ENCODE results near the gene PCNP. TPM values are rescaled to one million over a fixed set of nuclear protein-coding genes. Genes with fewer than 3 reads are reported as not detected.

Gene PCNP
- total RNA-seq, 1 experiment from 2014 or later = 194 TPM

DNA sequence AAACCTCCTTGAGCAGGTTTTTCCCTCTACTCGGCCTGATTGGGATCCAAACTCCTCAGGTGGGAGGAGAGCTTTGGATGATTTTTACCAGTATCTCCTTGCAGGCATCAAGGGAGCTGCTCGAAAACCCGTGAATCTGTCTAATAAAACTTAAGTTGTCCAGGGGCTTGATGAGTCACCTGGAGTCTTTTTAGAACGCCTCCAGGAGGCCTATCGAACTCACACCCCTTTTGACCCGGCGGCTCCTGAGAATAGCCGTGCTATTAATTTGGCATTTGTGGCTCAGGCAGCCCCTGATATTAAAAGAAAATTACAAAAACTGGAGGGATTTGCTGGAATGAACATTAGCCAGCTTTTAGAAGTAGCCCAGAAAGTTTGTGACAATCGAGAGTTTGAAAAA lies 61.4 kb downstream of the PCNP start:
- POLR2A ChIA-PET (ENCODE audit: low non-redundant PET) = no interaction called here
- Histone ChIP-seq H3K27me3 (replicated peaks; ENCODE audit: insufficient read depth, low read depth, low read length, poor library complexity) (no peaks in the 10 kb centered on the region), H3K9me3 (ENCODE audit: low read depth, low read length, poor library complexity, severe bottlenecking) (no peaks in the 10 kb centered on the region), H3K4me3 (ENCODE audit: low read depth, low read length, poor library complexity, severe bottlenecking) (no peak overlapping the region), H3K27ac (ENCODE audit: low read depth, low read length, poor library complexity, severe bottlenecking) (no peak overlapping the region), H3K4me1 (ENCODE audit: insufficient read depth, low read length, poor library complexity, severe bottlenecking) (no peaks in the 10 kb centered on the region), H3K36me3 (ENCODE audit: insufficient read depth, low read length, poor library complexity, severe bottlenecking) (no peaks in the 10 kb centered on the region)
- no TSS peak for BruUV-seq (replicated peaks)
- TF ChIP-seq EZH2 (IDR thresholded peaks at IDR 0.05; ENCODE audit: borderline replicate concordance, low read depth, low read length, poor library complexity, severe bottlenecking) (no peak), CTCF (conservative IDR thresholded peaks at IDR 0.05; ENCODE audit: low read depth, low read length) (no peak)
- DNase-seq (ENCODE audit: low spot score) = no peak
- CTCF ChIA-PET = no interaction called here
- intact Hi-C loops (cut with micrococcal nuclease; ENCODE audit: unreplicated experiment) = no loop called here

DNA sequence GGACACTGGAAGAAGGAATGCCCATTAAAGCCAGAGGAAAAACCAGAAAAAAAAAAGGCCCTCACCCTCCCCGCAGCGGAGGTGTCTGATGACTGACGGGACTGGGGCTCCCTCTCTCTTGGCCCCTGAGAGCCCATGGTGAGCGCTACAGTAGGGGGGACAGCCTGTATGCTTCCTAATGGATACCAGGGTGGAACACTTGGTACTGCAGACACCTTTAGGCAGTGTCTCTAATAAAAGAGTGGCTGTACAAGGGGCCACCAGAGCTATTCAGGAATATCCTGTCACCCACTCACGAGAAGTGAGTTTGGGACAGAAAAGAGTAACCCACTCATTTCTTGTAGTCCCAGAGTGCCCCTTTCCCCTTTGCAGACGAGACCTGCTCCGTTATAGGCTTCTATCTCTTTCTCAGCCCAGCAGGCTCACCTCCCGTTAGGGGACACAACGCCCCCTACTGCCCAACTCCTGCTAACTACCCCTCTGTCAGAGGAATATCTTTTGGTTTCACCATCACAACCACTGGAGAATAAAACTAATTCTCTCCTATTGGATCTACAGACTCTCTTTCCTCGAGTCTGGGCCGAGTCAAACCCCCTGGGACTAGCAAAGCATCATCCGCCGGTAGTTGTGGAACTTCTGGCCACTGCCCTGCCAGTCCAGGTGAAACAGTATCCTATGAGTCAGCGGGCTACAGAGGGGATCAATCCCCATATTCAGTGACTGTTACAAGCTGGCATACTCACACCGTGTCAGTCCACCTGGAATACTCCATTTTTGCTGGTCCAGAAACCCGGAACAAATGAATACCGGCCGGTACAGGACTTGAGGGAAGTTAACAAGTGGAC lies 62.2 kb downstream of the PCNP start:
- ChIA-PET POLR2A (ENCODE audit: low non-redundant PET) (no interaction called here), CTCF (no interaction called here)
- no peaks in the 10 kb centered on the region for H3K27me3 ChIP-seq (replicated peaks; ENCODE audit: insufficient read depth, low read depth, low read length, poor library complexity)
- peak; percentile 72 for DNase-seq (ENCODE audit: low spot score)
- no peaks in the 10 kb centered on the region for H3K9me3 ChIP-seq (ENCODE audit: low read depth, low read length, poor library complexity, severe bottlenecking)
- no peaks in the 10 kb centered on the region for H3K36me3 ChIP-seq (ENCODE audit: insufficient read depth, low read length, poor library complexity, severe bottlenecking)
- no TSS peak for BruUV-seq (replicated peaks)
- no peak overlapping the region for H3K27ac ChIP-seq (ENCODE audit: low read depth, low read length, poor library complexity, severe bottlenecking)
- intact Hi-C loops (cut with micrococcal nuclease; ENCODE audit: unreplicated experiment) = no loop called here
- no peak for TF ChIP-seq EZH2 (IDR thresholded peaks at IDR 0.05; ENCODE audit: borderline replicate concordance, low read depth, low read length, poor library complexity, severe bottlenecking)
- peak; percentile 86 for TF ChIP-seq CTCF (conservative IDR thresholded peaks at IDR 0.05; ENCODE audit: low read depth, low read length)
- no peak overlapping the region for H3K4me3 ChIP-seq (ENCODE audit: low read depth, low read length, poor library complexity, severe bottlenecking)
- H3K4me1 ChIP-seq (ENCODE audit: insufficient read depth, low read length, poor library complexity, severe bottlenecking) = no peaks in the 10 kb centered on the region

DNA sequence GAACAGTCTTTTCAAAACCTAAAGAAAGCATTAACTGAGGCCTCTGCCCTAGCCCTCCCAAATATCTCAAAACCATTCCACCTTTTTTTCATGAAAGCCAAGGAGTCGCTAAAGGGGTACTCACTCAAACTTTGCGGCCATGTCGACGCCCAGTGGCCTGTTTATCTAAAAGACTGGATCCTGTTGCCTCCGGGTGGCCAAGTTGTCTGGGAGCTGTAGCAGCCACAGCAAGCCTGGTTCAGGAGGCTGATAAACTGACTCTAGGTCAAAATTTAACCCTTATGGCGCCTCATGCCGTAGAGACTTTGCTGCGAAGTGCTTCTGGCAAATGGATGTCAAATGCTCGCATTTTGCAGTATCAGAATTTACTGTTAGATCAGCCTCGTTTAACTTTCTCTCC lies 63.5 kb downstream of the PCNP start:
- H3K27me3 ChIP-seq (replicated peaks; ENCODE audit: insufficient read depth, low read depth, low read length, poor library complexity) = no peaks in the 10 kb centered on the region
- no peaks in the 10 kb centered on the region for H3K36me3 ChIP-seq (ENCODE audit: insufficient read depth, low read length, poor library complexity, severe bottlenecking)
- DNase-seq (ENCODE audit: low spot score) = no peak
- H3K27ac ChIP-seq (ENCODE audit: low read depth, low read length, poor library complexity, severe bottlenecking) = no peak overlapping the region
- TF ChIP-seq EZH2 (IDR thresholded peaks at IDR 0.05; ENCODE audit: borderline replicate concordance, low read depth, low read length, poor library complexity, severe bottlenecking) = no peak
- no peak for TF ChIP-seq CTCF (conservative IDR thresholded peaks at IDR 0.05; ENCODE audit: low read depth, low read length)
- intact Hi-C loops (cut with micrococcal nuclease; ENCODE audit: unreplicated experiment) = no loop called here
- no peak overlapping the region for H3K4me3 ChIP-seq (ENCODE audit: low read depth, low read length, poor library complexity, severe bottlenecking)
- CTCF ChIA-PET = no interaction called here
- POLR2A ChIA-PET (ENCODE audit: low non-redundant PET) = no interaction called here
- no peaks in the 10 kb centered on the region for H3K9me3 ChIP-seq (ENCODE audit: low read depth, low read length, poor library complexity, severe bottlenecking)
- no TSS peak for BruUV-seq (replicated peaks)
- no peaks in the 10 kb centered on the region for H3K4me1 ChIP-seq (ENCODE audit: insufficient read depth, low read length, poor library complexity, severe bottlenecking)
